CD4-positive, alpha-beta T cell (primary cell): ENCODE data around the gene SLC13A1. TPM values are rescaled to one million over a fixed set of nuclear protein-coding genes. Genes with fewer than 3 reads are reported as not detected.
"Not testable (repeated sequence)": the region's sequence is repeated elsewhere in the genome, so short reads cannot be mapped to it uniquely, and the experiment has no call there.

ENCODE experiments used
- ATAC-seq: fragments of 200-7000 bp; cut with Tn5 transposase; one replicate; pipeline ENCODE4 v1.10.0; 2022; ENCODE audit warnings: mild to moderate bottlenecking; ENCODE audit not compliant: poor library complexity
- CTCF ChIA-PET: fragments of 350-600 bp; sonication (Branson Sonifier 250); formaldehyde crosslinking; loops from one replicate; lab custom pipeline; 2021; ENCODE audit warnings: antibody characterized with exemption, inconsistent platforms; lab: Charles Lee
- POLR2A ChIA-PET: fragments of 350-600 bp; sonication (Branson Sonifier 250); formaldehyde crosslinking; loops from one replicate; lab custom pipeline; 2021; ENCODE audit warnings: antibody characterized with exemption, inconsistent platforms; lab: Charles Lee
- DNase-seq, 14 experiments: peaks; one replicate each; pipeline ENCODE4 v3.0.0-alpha.2; 2013 to 2020; ENCODE audit warnings: mixed read lengths in 2 of 14
- H3K27ac ChIP-seq, 2 donors: one replicate each; pipeline versions ENCODE4 v1.5.1 to v1.7.0; 2013; ENCODE audit warnings: low read length in 2 of 2, low read depth in 1 of 2, mild to moderate bottlenecking in 1 of 2
- H3K27me3 ChIP-seq, 2 experiments: 1 replicate in 1 of 2; 2 replicates in 1 of 2; pipeline versions ENCODE4 v1.6.1 to v1.7.0; 2013; ENCODE audit warnings: low read length in 2 of 2, control low read depth in 1 of 2, mild to moderate bottlenecking in 1 of 2, moderate library complexity in 1 of 2; ENCODE audit not compliant: insufficient read depth in 2 of 2, control insufficient read depth in 1 of 2
- H3K36me3 ChIP-seq: one replicate; pipeline ENCODE4 v1.6.1; 2013; ENCODE audit warnings: low read length, control low read depth; ENCODE audit not compliant: insufficient read depth
- H3K4me1 ChIP-seq: one replicate; pipeline ENCODE4 v1.6.1; 2013; ENCODE audit warnings: low read length, control low read depth; ENCODE audit not compliant: insufficient read depth
- H3K4me3 ChIP-seq: one replicate; pipeline ENCODE4 v1.5.1; 2013; ENCODE audit warnings: mild to moderate bottlenecking, low read length, moderate library complexity
- H3K9me3 ChIP-seq, 2 experiments: 1 replicate in 1 of 2; 2 replicates in 1 of 2; pipeline versions ENCODE4 v1.6.1 to v1.7.0; 2013; ENCODE audit warnings: low read length in 2 of 2, mild to moderate bottlenecking in 2 of 2, control low read depth in 1 of 2, moderate library complexity in 1 of 2; ENCODE audit not compliant: control insufficient read depth in 1 of 2, insufficient read depth in 1 of 2
- H3K27ac Mint-ChIP-seq: one replicate; pipeline ENCODE4 v1.8.0; 2020; ENCODE audit warnings: mixed read lengths
- H3K27me3 Mint-ChIP-seq: one replicate; pipeline ENCODE4 v1.8.0; 2021; ENCODE audit warnings: mixed read lengths
- H3K36me3 Mint-ChIP-seq: one replicate; pipeline ENCODE4 v1.8.0; 2021; ENCODE audit warnings: low read depth, mixed read lengths
- H3K4me1 Mint-ChIP-seq: one replicate; pipeline ENCODE4 v1.8.0; 2021; ENCODE audit warnings: low read depth, mixed read lengths
- H3K4me3 Mint-ChIP-seq: one replicate; pipeline ENCODE4 v1.8.0; 2020; ENCODE audit warnings: mild to moderate bottlenecking, mixed read lengths
- H3K9me3 Mint-ChIP-seq: one replicate; pipeline ENCODE4 v1.8.0; 2020; ENCODE audit warnings: mixed read lengths
- intact Hi-C, 2 experiments: fragments of 100-400 bp; cut with DNase I in 1 of 2; cut with micrococcal nuclease in 1 of 2; formaldehyde crosslinking; loops; one replicate each; pipeline versions ENCODE4 v1.15.1 to v1.9.0; 2023 to 2025; cut with DNase I, micrococcal nuclease
- total RNA-seq, 174 experiments: library from RNA in 2 of 174; stranded (reverse) in 2 of 174; gene quantifications; one replicate each; pipeline ENCODE4 v1.2.3 and lab custom pipeline; 2021 to 2026
- TF ChIP-seq, protein P1 (sequence below): fragments of 200-600 bp; IDR thresholded peaks from one replicate; pipeline ENCODE4 v1.8.0; 2022; ENCODE audit warnings: antibody characterized with exemption, mild to moderate bottlenecking

The SLC13A1 gene
- total RNA-seq, 2 experiments from 2014 or later, result not detected

DNA sequence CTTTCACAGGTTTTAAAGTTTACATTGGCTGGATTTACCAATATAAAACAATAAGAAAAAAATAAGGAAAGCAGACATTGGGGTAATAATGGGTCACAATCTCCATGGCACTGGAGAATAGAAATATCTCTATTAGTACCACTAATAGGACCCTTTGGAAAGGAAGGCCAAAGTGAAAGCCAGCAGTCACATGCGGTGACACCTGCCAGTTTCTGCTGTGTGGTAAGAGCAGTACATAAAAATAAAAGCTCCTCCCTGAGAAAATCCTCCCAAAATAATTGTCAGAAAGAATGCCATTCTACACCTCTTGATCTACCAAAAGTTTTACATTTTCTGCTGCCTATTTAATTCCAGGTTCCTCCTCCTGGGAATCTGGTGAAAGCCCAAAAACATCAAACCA lies 30.4 kb upstream of the SLC13A1 start:
- H3K4me3 Mint-ChIP-seq, result no peak overlapping the region
- CTCF ChIA-PET, result no interaction called here
- POLR2A ChIA-PET, result no interaction called here
- H3K27ac Mint-ChIP-seq, result no peak overlapping the region
- Histone ChIP-seq H3K36me3 (no peaks in the 10 kb centered on the region), H3K4me1 (no peaks in the 10 kb centered on the region), H3K9me3 (no peaks in the 10 kb centered on the region), H3K4me3 (no peak overlapping the region), H3K27ac (no peak overlapping the region), H3K27me3 (no peaks in the 10 kb centered on the region)
- no peaks in the 10 kb centered on the region for H3K27me3 Mint-ChIP-seq
- H3K4me1 Mint-ChIP-seq, result no peaks in the 10 kb centered on the region
- ATAC-seq, result no peak
- H3K9me3 Mint-ChIP-seq, result peaks cover 8% of the 10 kb centered on the region
- no peak for DNase-seq
- TF ChIP-seq, protein P1, sequence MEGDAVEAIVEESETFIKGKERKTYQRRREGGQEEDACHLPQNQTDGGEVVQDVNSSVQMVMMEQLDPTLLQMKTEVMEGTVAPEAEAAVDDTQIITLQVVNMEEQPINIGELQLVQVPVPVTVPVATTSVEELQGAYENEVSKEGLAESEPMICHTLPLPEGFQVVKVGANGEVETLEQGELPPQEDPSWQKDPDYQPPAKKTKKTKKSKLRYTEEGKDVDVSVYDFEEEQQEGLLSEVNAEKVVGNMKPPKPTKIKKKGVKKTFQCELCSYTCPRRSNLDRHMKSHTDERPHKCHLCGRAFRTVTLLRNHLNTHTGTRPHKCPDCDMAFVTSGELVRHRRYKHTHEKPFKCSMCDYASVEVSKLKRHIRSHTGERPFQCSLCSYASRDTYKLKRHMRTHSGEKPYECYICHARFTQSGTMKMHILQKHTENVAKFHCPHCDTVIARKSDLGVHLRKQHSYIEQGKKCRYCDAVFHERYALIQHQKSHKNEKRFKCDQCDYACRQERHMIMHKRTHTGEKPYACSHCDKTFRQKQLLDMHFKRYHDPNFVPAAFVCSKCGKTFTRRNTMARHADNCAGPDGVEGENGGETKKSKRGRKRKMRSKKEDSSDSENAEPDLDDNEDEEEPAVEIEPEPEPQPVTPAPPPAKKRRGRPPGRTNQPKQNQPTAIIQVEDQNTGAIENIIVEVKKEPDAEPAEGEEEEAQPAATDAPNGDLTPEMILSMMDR, result no peak
- no peaks in the 10 kb centered on the region for H3K36me3 Mint-ChIP-seq
- intact Hi-C loops, result no loop called here

DNA sequence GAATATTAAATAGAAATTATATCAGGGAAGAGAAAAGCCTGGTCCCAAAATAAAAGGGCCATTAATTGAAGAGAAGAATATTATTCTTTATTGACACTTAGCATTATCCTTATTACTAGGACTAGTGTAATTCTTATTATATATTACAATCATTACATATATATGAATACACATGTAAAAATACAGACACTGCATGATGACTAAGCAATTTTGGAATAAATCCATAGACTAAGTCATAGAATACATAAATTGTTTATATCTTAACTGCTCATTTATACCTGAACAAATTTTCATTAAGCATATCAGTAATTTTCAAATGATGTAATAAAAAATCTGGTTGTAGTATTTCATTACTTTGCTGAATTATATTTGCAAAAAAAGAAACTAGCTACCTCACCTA lies 29.7 kb upstream of the SLC13A1 start:
- Mint-ChIP-seq H3K27ac (no peak overlapping the region), H3K36me3 (no peaks in the 10 kb centered on the region), H3K4me3 (no peak overlapping the region), H3K9me3 (peaks cover 8% of the 10 kb centered on the region), H3K27me3 (no peaks in the 10 kb centered on the region), H3K4me1 (no peaks in the 10 kb centered on the region)
- Histone ChIP-seq H3K36me3 (no peaks in the 10 kb centered on the region), H3K27ac (no peak overlapping the region), H3K4me1 (no peaks in the 10 kb centered on the region), H3K27me3 (no peaks in the 10 kb centered on the region), H3K9me3 (no peaks in the 10 kb centered on the region), H3K4me3 (no peak overlapping the region)
- ChIA-PET CTCF (interaction anchor here (0.6 kb wide), 1 partner anchor 1088 kb away, joined by 4 read pairs; no protein-coding TSS in a partner anchor), POLR2A (no interaction called here)
- ATAC-seq (no peak), DNase-seq (no peak)
- TF ChIP-seq, protein P1, result no peak
- intact Hi-C loops, result no loop called here

DNA sequence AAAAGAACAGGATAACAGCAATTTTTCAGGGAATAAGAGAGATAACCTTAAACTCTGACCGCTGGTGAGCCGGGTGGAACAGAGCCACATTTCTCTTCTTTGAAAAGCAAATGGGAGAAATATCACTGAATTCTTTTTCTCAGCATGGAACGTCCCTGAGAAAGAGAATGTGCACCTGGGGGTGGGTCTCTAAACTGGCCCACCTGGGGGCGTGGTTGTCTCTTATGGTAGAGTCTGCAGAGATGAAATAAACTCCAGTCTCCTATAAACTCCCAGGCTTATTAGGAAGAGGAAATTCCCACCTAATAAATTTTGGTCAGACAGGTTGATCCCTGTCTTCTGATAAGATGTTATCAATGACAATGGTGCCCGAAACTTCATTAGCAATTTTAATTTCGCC lies 27.9 kb upstream of the SLC13A1 start:
- H3K36me3 Mint-ChIP-seq, H3K4me1 ChIP-seq, H3K27me3 ChIP-seq, H3K9me3 ChIP-seq, H3K27me3 Mint-ChIP-seq, DNase-seq, CTCF ChIA-PET, H3K36me3 ChIP-seq, H3K27ac Mint-ChIP-seq, intact Hi-C loops, H3K27ac ChIP-seq, ATAC-seq, POLR2A ChIA-PET, H3K4me1 Mint-ChIP-seq, H3K4me3 ChIP-seq, H3K4me3 Mint-ChIP-seq: not testable (repeated sequence)
- H3K9me3 Mint-ChIP-seq, result peaks cover 13% of the 10 kb centered on the region

DNA sequence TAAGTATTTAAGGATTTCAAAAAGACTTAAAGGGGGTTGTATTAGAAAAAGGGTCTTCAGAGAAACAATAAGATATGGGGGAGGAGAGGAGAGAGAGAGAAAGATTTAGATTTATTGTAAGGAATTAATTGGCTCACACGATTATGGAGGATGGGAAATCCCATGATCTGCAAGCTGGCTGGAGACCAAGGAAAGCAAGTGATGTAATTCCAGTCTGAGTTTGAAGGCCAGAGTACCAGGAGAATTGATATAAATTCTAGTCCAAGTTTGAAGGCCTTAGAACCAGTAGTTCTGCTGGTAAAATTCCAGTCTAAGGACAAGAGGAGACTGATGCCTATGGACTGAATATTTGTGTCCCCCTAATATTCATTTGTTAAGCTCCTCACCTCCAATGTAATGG lies 20.6 kb upstream of the SLC13A1 start:
- Mint-ChIP-seq H3K4me3 (no peak overlapping the region), H3K27me3 (no peaks in the 10 kb centered on the region), H3K36me3 (no peaks in the 10 kb centered on the region), H3K4me1 (no peaks in the 10 kb centered on the region), H3K9me3 (peaks cover 12% of the 10 kb centered on the region), H3K27ac (no peak overlapping the region)
- H3K4me1 ChIP-seq, result no peaks in the 10 kb centered on the region
- H3K9me3 ChIP-seq, result peaks cover 0 to 3% of the 10 kb centered on the region in 2 experiments
- ChIA-PET CTCF (no interaction called here), POLR2A (no interaction called here)
- DNase-seq (no peak), ATAC-seq (no peak)
- TF ChIP-seq, protein P1, result no peak
- H3K36me3 ChIP-seq, result no peaks in the 10 kb centered on the region
- intact Hi-C loops, result no loop called here
- no peaks in the 10 kb centered on the region for H3K27me3 ChIP-seq
- no peak overlapping the region for H3K27ac ChIP-seq
- H3K4me3 ChIP-seq, result no peak overlapping the region
